ENCODE results near the gene MEG3.

- no peak for TF ChIP-seq CTCF (IDR thresholded peaks at IDR 0.05)
- TF ChIP-seq POLR2A (IDR thresholded peaks at IDR 0.05), result no peak
These were observed 77.8 kb downstream of the MEG3 start, which contains the start of gene RTL1 for GRCh38 chr14:100903672-100904185.
